Naive B cell (primary cell): ENCODE measurements around the gene ZMYM5. TPM values are rescaled to one million over a fixed set of nuclear protein-coding genes. Genes with fewer than 3 reads are reported as not detected.
"Not testable (repeated sequence)": the region's sequence is repeated elsewhere in the genome, so short reads cannot be mapped to it uniquely, and the experiment has no call there.

ENCODE experiments used
- ATAC-seq, 2 donors: fragments of 150-1000 bp; cut with Tn5 transposase; 2 replicates each; pipeline ENCODE4 v1.10.0; 2021; ENCODE audit warnings: low read depth in 2 of 2, mild to moderate bottlenecking in 2 of 2, moderate library complexity in 2 of 2
- DNase-seq: peaks from one replicate; pipeline ENCODE4 v3.0.0; 2022
- H3K27ac Mint-ChIP-seq, 6 donors: one replicate each; pipeline ENCODE4 v1.8.0; 2020 to 2022; ENCODE audit warnings: mild to moderate bottlenecking in 6 of 6, mixed read lengths in 6 of 6, moderate library complexity in 5 of 6, inconsistent platforms in 2 of 6
- H3K27me3 Mint-ChIP-seq, 3 donors: one replicate each; pipeline ENCODE4 v1.8.0; 2021 to 2022; ENCODE audit warnings: mixed read lengths in 3 of 3, mild to moderate bottlenecking in 1 of 3
- H3K36me3 Mint-ChIP-seq, 2 donors: one replicate each; pipeline ENCODE4 v1.8.0; 2020 to 2022; ENCODE audit warnings: mixed read lengths in 2 of 2, inconsistent platforms in 1 of 2, mild to moderate bottlenecking in 1 of 2
- H3K4me1 Mint-ChIP-seq, 3 donors: one replicate each; pipeline ENCODE4 v1.8.0; 2020 to 2022; ENCODE audit warnings: mixed read lengths in 3 of 3, inconsistent platforms in 1 of 3, mild to moderate bottlenecking in 1 of 3, moderate library complexity in 1 of 3
- H3K4me3 Mint-ChIP-seq, 8 donors: one replicate each; pipeline ENCODE4 v1.8.0; 2020 to 2022; ENCODE audit warnings: mild to moderate bottlenecking in 8 of 8, mixed read lengths in 8 of 8, moderate library complexity in 8 of 8, inconsistent platforms in 2 of 8
- H3K9me3 Mint-ChIP-seq, 7 donors: one replicate each; pipeline ENCODE4 v1.8.0; 2020 to 2022; ENCODE audit warnings: mixed read lengths in 7 of 7, mild to moderate bottlenecking in 5 of 7, inconsistent platforms in 2 of 7, moderate library complexity in 1 of 7
- polyA plus RNA-seq, 6 donors: library from polyadenylated mRNA; unstranded; fragments of 300-500 nt; fragmentation: Illumina TruSeq; gene quantifications; one replicate each; pipeline ENCODE4 v1.2.3, GENCODE V29; 2021; ENCODE audit warnings: low read depth in 6 of 6

ZMYM5 gene
- polyA plus RNA-seq, 6 donors from 2014 or later = 23.4 to 32.8 (median 29.2) TPM

GRCh38 chr13:19810151-19810550 is 53.3 kb downstream of the ZMYM5 start:
- Mint-ChIP-seq H3K27ac (no peak overlapping the region), H3K9me3 (no peaks in the 10 kb centered on the region), H3K4me3 (no peak overlapping the region), H3K36me3 (no peaks in the 10 kb centered on the region), H3K4me1 (no peaks in the 10 kb centered on the region), H3K27me3 (no peaks in the 10 kb centered on the region)
- DNase-seq (no peak), ATAC-seq (no peak)

- Mint-ChIP-seq H3K27me3 (no peaks in the 10 kb centered on the region), H3K9me3 (no peaks in the 10 kb centered on the region), H3K27ac (no peak overlapping the region), H3K4me1 (no peaks in the 10 kb centered on the region), H3K36me3 (no peaks in the 10 kb centered on the region), H3K4me3 (no peak overlapping the region)
- no peak for DNase-seq
- no peak for ATAC-seq
Observed at GRCh38 chr13:19805765-19806164, 57.7 kb downstream of the ZMYM5 start.

GRCh38 chr13:19795956-19796355 is 67.5 kb downstream of the ZMYM5 start:
- H3K27me3 Mint-ChIP-seq = no peaks in the 10 kb centered on the region
- H3K4me1 Mint-ChIP-seq = no peaks in the 10 kb centered on the region
- H3K9me3 Mint-ChIP-seq = peaks cover 0 to 2% (median 0%) of the 10 kb centered on the region in 7 donors
- ATAC-seq = no peak
- no peak overlapping the region for H3K4me3 Mint-ChIP-seq
- peaks cover 0 to 8% of the 10 kb centered on the region in 2 donors for H3K36me3 Mint-ChIP-seq
- DNase-seq = no peak
- no peak overlapping the region for H3K27ac Mint-ChIP-seq

GRCh38 chr13:19794631-19795030 is 68.8 kb downstream of the ZMYM5 start:
- H3K36me3 Mint-ChIP-seq = no peaks in the 10 kb centered on the region
- H3K4me3 Mint-ChIP-seq = no peak overlapping the region
- DNase-seq = no peak
- no peaks in the 10 kb centered on the region for H3K9me3 Mint-ChIP-seq
- no peak for ATAC-seq
- no peaks in the 10 kb centered on the region for H3K4me1 Mint-ChIP-seq
- no peaks in the 10 kb centered on the region for H3K27me3 Mint-ChIP-seq
- peak overlapping the region in 1 of 6 donors; percentile 18 for H3K27ac Mint-ChIP-seq

- DNase-seq = no peak
- Mint-ChIP-seq H3K36me3 (no peaks in the 10 kb centered on the region), H3K9me3 (no peaks in the 10 kb centered on the region)
Observed at GRCh38 chr13:19791953-19792537, 71.4 kb downstream of the ZMYM5 start.

GRCh38 chr13:19782727-19783682 is 80.4 kb downstream of the ZMYM5 start, which contains the start of gene PSPC1:
PSPC1 (minus strand) TSS chr13:19782945; CDS start chr13:19782757, 188 bp downstream.
- peak within 1 kb of the TSS; percentile 97 to 99 (median 98) for H3K27ac Mint-ChIP-seq
- not testable (repeated sequence) for H3K36me3 Mint-ChIP-seq, H3K27me3 Mint-ChIP-seq, H3K9me3 Mint-ChIP-seq
- H3K4me1 Mint-ChIP-seq = peaks cover 10 to 13% (median 10%) of the 10 kb centered on the region in 3 donors
- ATAC-seq (peak; percentile 87 to 90), DNase-seq (peak; percentile 93)
- peak within 1 kb of the TSS; percentile 93 to 99 (median 98) for H3K4me3 Mint-ChIP-seq

More at GRCh38 chr13:19791953-19792537, 71.4 kb downstream of the ZMYM5 start:
- Mint-ChIP-seq H3K4me1 (no peaks in the 10 kb centered on the region), H3K27me3 (no peaks in the 10 kb centered on the region), H3K27ac (no peak overlapping the region), H3K4me3 (no peak overlapping the region)
- no peak for ATAC-seq

GRCh38 chr13:19782049-19782726 is 81.3 kb downstream of the ZMYM5 start:
- peak overlapping the region; percentile 93 to 99 (median 98) for H3K4me3 Mint-ChIP-seq
- ATAC-seq (peak; percentile 61), DNase-seq (peak; percentile 55)
- no peaks in the 10 kb centered on the region for H3K27me3 Mint-ChIP-seq
- H3K9me3 Mint-ChIP-seq = no peaks in the 10 kb centered on the region
- peak overlapping the region; percentile 97 to 99 (median 98) for H3K27ac Mint-ChIP-seq
- H3K4me1 Mint-ChIP-seq = peaks cover 10 to 13% (median 10%) of the 10 kb centered on the region in 3 donors
- no peaks in the 10 kb centered on the region for H3K36me3 Mint-ChIP-seq

GRCh38 chr13:19781526-19781925 is 81.9 kb downstream of the ZMYM5 start:
- H3K36me3 Mint-ChIP-seq = no peaks in the 10 kb centered on the region
- H3K4me3 Mint-ChIP-seq = peak overlapping the region; percentile 93 to 99 (median 98)
- DNase-seq = no peak
- H3K9me3 Mint-ChIP-seq = no peaks in the 10 kb centered on the region
- H3K4me1 Mint-ChIP-seq = peaks cover 9 to 14% (median 10%) of the 10 kb centered on the region in 3 donors
- no peaks in the 10 kb centered on the region for H3K27me3 Mint-ChIP-seq
- no peak for ATAC-seq
- peak overlapping the region in 4 of 6 donors; percentile 59 to 98 (median 79) for H3K27ac Mint-ChIP-seq

- H3K4me1 Mint-ChIP-seq = peaks cover 9 to 19% (median 10%) of the 10 kb centered on the region in 3 donors
- not testable (repeated sequence) for H3K27me3 Mint-ChIP-seq, ATAC-seq, H3K9me3 Mint-ChIP-seq, H3K36me3 Mint-ChIP-seq, DNase-seq
- H3K4me3 Mint-ChIP-seq = peak overlapping the region; percentile 77 to 99 (median 98)
- H3K27ac Mint-ChIP-seq = peak overlapping the region in 2 of 6 donors; percentile 84 to 98
Observed at GRCh38 chr13:19780753-19781418, 82.6 kb downstream of the ZMYM5 start.

Other genes with a start within 250 kb of the ZMYM5 start
- gene MPHOSPH8, start 230.0 kb downstream of the ZMYM5 start, polyA plus RNA-seq = 10 to 100 TPM in 4 of 6 donors, 1 to 10 TPM in 2; 9.4 to 20.9 (median 10.8) TPM
- 10 to 100 TPM; 19.9 to 51.7 (median 34.4) TPM for gene PSPC1, start 80.7 kb downstream of the ZMYM5 start, polyA plus RNA-seq
- gene ZMYM2, start 95.1 kb upstream of the ZMYM5 start, polyA plus RNA-seq = 10 to 100 TPM in 2 of 6 donors, 1 to 10 TPM in 4; 4.2 to 13.8 (median 9.3) TPM